Measurements from ENCODE around the gene ZNF277. TPM values are rescaled to one million over a fixed set of nuclear protein-coding genes. Genes with fewer than 3 reads are reported as not detected.

The ZNF277 gene
- total RNA-seq, 4 donors from 2014 or later, result 14.4 to 44.9 (median 21.4) TPM

DNA sequence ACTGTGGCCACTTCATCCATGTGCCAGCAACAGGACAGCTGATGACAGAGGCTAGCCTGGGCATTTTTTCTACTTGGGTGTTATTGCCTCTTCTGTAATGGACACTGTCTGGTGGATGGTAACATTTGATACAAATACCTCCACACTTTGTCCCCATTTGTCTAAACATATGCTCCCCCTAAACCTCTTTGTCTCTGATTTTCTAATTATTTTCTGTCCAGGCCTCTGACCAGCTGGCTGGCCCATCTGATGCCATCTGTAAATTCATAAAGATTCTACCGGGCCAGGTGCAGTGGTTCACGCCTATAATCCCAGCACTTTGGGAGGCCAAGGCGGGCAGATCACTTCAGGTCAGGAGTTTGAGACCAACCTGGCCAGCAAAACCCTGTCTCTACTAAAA, 159.1 kb downstream of the ZNF277 start:
- Histone ChIP-seq H3K4me1 (no peaks in the 10 kb centered on the region), H3K4me3 (no peak overlapping the region), H3K36me3 (no peaks in the 10 kb centered on the region), H3K27ac (no peak overlapping the region), H3K9me3 (no peaks in the 10 kb centered on the region), H3K27me3 (no peaks in the 10 kb centered on the region)
- DNase-seq, result no peak
- intact Hi-C loops (cut with DNase I; ENCODE audit: low total_unique reads), result no loop called here
- no peak for TF ChIP-seq POLR2A (IDR thresholded peaks at IDR 0.05)
- TF ChIP-seq, protein P1, sequence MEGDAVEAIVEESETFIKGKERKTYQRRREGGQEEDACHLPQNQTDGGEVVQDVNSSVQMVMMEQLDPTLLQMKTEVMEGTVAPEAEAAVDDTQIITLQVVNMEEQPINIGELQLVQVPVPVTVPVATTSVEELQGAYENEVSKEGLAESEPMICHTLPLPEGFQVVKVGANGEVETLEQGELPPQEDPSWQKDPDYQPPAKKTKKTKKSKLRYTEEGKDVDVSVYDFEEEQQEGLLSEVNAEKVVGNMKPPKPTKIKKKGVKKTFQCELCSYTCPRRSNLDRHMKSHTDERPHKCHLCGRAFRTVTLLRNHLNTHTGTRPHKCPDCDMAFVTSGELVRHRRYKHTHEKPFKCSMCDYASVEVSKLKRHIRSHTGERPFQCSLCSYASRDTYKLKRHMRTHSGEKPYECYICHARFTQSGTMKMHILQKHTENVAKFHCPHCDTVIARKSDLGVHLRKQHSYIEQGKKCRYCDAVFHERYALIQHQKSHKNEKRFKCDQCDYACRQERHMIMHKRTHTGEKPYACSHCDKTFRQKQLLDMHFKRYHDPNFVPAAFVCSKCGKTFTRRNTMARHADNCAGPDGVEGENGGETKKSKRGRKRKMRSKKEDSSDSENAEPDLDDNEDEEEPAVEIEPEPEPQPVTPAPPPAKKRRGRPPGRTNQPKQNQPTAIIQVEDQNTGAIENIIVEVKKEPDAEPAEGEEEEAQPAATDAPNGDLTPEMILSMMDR (IDR thresholded peaks at IDR 0.05), result no peak

- no peaks in the 10 kb centered on the region for H3K9me3 ChIP-seq
- H3K27ac ChIP-seq, result no peak overlapping the region
- no peaks in the 10 kb centered on the region for H3K36me3 ChIP-seq
- no peaks in the 10 kb centered on the region for H3K27me3 ChIP-seq
- TF ChIP-seq, protein P1 (IDR thresholded peaks at IDR 0.05), result no peak
- no peak for TF ChIP-seq POLR2A (IDR thresholded peaks at IDR 0.05)
- DNase-seq, result no peak
- no peaks in the 10 kb centered on the region for H3K4me1 ChIP-seq
- H3K4me3 ChIP-seq, result no peak overlapping the region
- intact Hi-C loops (cut with DNase I; ENCODE audit: low total_unique reads), result no loop called here
Observed at GRCh38 chr7:112366886-112367285, 160.4 kb downstream of the ZNF277 start.

DNA sequence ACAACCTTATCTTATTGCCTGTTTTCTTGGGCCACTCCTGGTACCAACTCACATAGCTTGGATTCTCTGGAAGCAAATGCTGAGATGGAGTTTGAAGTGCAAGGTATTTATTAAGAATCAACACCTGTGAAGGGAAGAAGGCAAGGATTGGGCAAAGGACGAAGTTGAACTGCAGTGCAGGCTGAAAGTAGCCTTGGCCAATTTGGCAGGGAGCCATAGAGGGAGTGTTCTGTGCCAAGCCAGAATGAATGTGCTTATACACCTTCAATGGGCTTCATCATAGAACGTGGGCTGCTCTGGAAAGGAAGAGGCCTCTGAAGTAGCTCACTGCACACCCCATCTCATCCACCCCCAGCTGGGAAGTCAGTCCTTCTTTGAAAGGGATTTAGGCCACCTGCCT, 163.9 kb downstream of the ZNF277 start:
- no peaks in the 10 kb centered on the region for H3K36me3 ChIP-seq
- H3K27me3 ChIP-seq, result no peaks in the 10 kb centered on the region
- TF ChIP-seq POLR2A (IDR thresholded peaks at IDR 0.05), result no peak
- TF ChIP-seq, protein P1 (IDR thresholded peaks at IDR 0.05), result no peak
- H3K4me1 ChIP-seq, result no peaks in the 10 kb centered on the region
- intact Hi-C loops (cut with DNase I; ENCODE audit: low total_unique reads), result no loop called here
- no peak for DNase-seq
- H3K4me3 ChIP-seq, result no peak overlapping the region
- no peak overlapping the region for H3K27ac ChIP-seq
- H3K9me3 ChIP-seq, result no peaks in the 10 kb centered on the region

GRCh38 chr7:112371701-112372100, 165.2 kb downstream of the ZNF277 start:
- no peak for DNase-seq
- Histone ChIP-seq H3K9me3 (no peaks in the 10 kb centered on the region), H3K27ac (no peak overlapping the region), H3K4me1 (no peaks in the 10 kb centered on the region), H3K4me3 (no peak overlapping the region), H3K36me3 (no peaks in the 10 kb centered on the region), H3K27me3 (no peaks in the 10 kb centered on the region)
- intact Hi-C loops (cut with DNase I; ENCODE audit: low total_unique reads), result no loop called here
- TF ChIP-seq, protein P1 (IDR thresholded peaks at IDR 0.05), result no peak
- no peak for TF ChIP-seq POLR2A (IDR thresholded peaks at IDR 0.05)

- Histone ChIP-seq H3K36me3 (no peaks in the 10 kb centered on the region), H3K4me1 (no peaks in the 10 kb centered on the region), H3K27me3 (no peaks in the 10 kb centered on the region), H3K4me3 (no peak overlapping the region), H3K9me3 (no peaks in the 10 kb centered on the region), H3K27ac (no peak overlapping the region)
- intact Hi-C loops (cut with DNase I; ENCODE audit: low total_unique reads), result no loop called here
- DNase-seq, result no peak
- no peak for TF ChIP-seq POLR2A (IDR thresholded peaks at IDR 0.05)
- TF ChIP-seq, protein P1 (IDR thresholded peaks at IDR 0.05), result no peak
Observed at GRCh38 chr7:112372101-112372500, 165.6 kb downstream of the ZNF277 start.
